Keratinocyte (primary cell): ENCODE measurements around the gene ADCY4.

Experiments used
- CTCF ChIP-seq, 3 experiments: IDR thresholded peaks in 1 of 3; conservative IDR thresholded peaks in 1 of 3; optimal IDR thresholded peaks in 1 of 3; 2 replicates in 2 of 3; 3 replicates in 1 of 3; pipeline versions ENCODE3 to v1.5.1; 2011; ENCODE audit warnings: low read length in 3 of 3, mild to moderate bottlenecking in 3 of 3, moderate library complexity in 2 of 3, control low read depth in 1 of 3, inconsistent platforms in 1 of 3; ENCODE audit not compliant: insufficient read depth in 2 of 3; ENCODE audit errors: extremely low read depth in 1 of 3
- EZH2 ChIP-seq: IDR thresholded peaks from one replicate; pipeline ENCODE4 v1.6.1; 2012; ENCODE audit warnings: inconsistent platforms, mild to moderate bottlenecking, low read length, moderate library complexity

- TF ChIP-seq CTCF (optimal IDR thresholded peaks at IDR 0.05 in 1 of 3, IDR thresholded peaks at IDR 0.05 in 1 of 3, conservative IDR thresholded peaks at IDR 0.05 in 1 of 3; ENCODE audit: extremely low read depth in 1 of 3, insufficient read depth in 2 of 3, low read length in 3 of 3) (no peak), EZH2 (no peak)
These were observed 31.5 kb upstream of the ADCY4 start for GRCh38 chr14:24366413-24366720.
